GM03348 (cell line): ENCODE data around the gene LRRFIP1.
"Not testable (repeated sequence)": the region's sequence is repeated elsewhere in the genome, so short reads cannot be mapped to it uniquely, and the experiment has no call there.

ENCODE experiments used
- DNase-seq: peaks from one replicate; pipeline ENCODE4 v3.0.0; 2012; ENCODE audit warnings: low spot score

The LRRFIP1 gene

DNA sequence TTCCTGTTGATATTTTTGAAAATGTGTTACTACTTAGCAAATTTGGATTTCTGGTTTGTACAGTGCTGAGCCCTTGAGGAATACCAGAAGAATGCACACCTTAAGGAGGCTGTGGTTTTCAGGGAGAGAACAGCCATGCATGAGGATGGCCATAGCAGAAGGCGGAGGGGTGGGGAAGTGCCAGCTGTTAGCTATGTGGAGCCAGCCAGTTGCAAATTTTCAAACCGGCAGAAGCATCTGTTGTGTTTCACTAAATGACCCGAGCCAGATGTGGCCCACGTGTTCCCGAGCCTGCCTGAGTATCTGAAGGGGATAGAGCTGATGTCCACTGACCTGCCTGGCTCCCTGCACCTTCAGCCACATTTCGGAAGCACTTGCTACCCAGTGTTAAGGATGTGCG is 154.8 kb downstream of the LRRFIP1 start:
- no peak for DNase-seq

DNA sequence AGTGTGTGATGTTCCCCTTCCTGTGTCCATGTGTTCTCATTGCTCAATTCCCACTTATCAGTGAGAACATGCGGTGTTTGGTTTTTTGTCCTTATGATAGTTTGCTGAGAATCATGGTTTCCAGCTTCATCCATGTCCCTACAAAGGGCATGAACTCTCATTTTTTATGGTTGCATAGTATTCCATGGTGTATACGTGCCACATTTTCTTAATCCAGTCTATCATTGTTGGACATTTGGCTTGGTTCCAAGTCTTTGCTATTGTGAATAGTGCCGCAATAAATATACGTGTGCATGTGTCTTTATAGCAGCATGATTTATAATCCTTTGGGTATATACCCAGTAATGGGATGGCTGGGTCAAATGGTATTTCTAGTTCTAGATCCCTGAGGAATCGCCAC is 156.3 kb downstream of the LRRFIP1 start:
- DNase-seq = not testable (repeated sequence)

DNA sequence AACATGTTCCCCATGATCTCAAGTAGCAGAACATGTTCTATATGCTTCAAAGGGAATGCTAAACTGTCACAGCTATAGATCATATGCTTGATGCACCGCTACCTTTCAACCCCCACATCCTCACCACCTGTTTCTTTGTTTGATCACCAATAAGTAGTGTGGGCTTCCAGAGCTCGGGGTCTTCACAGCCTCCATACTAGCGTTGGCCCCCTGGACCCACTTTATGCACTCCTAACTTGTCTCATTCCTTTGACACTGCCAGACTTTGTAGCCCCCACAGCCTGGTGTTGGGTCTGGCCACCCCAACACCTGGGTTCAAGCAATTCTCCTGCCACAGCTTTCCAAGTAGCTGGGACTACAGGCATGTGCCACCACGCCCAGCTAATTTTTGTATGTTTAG is 159.5 kb downstream of the LRRFIP1 start:
- no peak for DNase-seq

- no peak for DNase-seq
Measured at GRCh38 chr2:237790353-237790752, 163.0 kb downstream of the LRRFIP1 start.

DNA sequence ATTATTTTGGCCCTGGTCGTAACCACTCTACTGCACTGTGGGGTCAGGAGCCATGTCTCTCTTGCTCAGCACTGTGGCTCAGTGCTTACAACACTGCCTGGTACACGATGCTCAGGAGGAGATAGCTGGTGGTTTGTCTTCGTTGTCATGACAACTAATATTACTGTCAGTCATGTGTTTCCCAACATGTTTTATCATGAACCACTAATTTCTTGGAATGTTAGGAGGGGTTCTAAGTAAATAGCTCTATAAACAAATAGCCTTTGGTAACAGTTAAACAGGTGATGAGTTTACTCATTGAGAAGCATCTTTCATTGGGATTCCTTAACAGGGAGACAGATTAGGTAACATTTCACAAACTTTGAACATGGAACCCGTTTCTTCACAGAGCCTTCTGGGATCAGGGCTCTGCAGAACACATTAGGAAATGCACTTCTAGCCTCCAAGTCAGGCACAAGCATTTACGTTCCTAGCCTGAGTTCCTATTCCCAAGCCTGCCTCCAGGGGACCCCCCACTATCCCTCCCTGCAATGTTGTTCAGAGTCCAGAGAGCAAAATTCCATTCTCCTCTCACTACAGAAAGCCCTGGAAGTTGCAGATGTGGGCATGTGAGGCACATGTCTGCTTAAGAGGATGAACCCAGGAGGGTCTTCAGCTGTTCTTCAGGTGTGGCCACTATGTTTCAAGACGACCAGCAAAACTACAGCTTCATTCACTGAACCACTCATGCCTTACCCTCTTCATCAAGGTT is 164.8 kb downstream of the LRRFIP1 start:
- no peak for DNase-seq

DNA sequence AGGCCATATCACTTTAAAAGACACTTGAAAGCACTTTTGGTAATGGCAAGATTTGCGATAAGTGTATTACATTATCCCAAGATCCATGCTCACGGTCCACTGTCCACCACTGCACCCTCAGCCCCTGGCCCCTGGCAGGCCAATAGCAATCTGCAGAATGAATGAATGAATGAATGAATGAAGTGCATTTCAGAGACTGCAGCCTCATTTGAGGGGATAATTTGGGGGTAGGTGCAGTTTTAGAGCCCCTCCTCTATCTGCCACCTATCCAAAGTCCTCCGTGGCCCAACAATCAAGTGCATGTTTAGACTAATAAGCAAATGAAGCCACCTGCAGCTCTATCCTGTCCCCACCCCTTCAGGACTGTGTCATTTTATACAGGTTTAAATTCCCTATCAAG is 169.9 kb downstream of the LRRFIP1 start:
- no peak for DNase-seq

DNA sequence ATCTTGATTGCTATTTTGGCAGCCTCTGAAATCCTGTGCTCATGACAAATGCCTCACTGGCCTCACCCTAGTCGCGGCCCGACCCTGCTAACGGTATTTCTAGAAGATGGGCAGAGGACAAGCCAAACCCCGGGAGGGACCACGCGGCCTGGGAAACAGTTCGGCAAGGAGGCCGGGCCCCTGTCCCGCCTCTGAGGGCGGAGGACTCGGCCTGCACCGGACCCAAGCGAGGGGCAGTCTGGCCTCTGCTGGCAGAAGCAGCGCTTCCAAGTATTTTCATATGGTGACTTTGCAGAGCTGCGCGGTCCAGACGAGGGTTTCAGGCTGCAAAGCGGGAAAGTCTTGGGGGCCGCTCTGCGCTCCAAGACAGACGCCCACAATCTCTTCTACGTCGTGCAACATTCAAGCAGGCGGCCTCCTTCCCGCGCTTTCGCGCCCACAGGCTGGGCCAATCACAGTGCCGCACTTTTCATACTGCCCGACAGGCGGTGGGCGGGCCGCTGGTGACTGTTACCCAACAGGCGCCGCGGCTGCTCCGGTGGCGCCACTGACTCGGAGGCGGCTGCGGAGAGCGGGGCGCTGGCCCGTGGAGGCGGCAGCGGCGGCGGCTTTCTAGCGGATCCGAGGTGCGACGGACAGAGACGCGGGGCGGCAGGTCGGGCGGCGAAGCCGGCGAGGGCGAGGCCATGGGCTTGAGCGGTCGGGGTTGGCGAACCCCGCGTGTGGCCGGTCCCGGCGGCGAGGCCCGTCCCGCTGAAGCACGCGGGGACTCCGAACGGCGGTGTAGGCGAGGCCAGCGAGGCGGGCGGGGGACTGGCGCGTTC is 171.1 kb downstream of the LRRFIP1 start, which contains the start of gene RBM44:
Gene RBM44 (plus strand): TSS at position 544 of the 824 bp plus-strand sequence. CDS start 14,831 bp downstream, outside the sequence.
- DNase-seq = no peak

- DNase-seq = no peak
Measured at GRCh38 chr2:237799060-237799428, 171.7 kb downstream of the LRRFIP1 start.

- DNase-seq = no peak
Measured at GRCh38 chr2:237801466-237801865, 174.1 kb downstream of the LRRFIP1 start.

GRCh38 chr2:237806334-237806733 is 178.9 kb downstream of the LRRFIP1 start:
- no peak for DNase-seq

DNA sequence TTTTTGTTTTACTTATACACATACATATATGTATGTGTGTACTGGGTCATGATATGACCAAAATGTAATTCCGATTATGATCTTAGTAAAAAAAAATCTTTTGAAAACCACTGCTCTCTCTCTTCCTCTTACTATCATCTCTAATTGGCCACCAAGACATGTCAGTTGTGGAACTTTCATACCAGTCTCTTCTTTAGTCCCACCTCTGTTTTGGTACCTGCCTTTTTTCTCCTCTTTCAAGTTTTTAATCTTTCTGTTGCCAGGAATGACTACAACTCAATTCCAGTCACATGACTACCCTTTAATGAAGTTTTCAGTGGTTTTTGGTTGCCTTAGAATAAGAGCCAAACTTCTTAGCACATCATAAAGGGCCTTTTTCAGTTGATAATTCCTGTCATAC is 188.2 kb downstream of the LRRFIP1 start:
- no peak for DNase-seq

- no peak for DNase-seq
Measured at GRCh38 chr2:237816531-237816930, 189.1 kb downstream of the LRRFIP1 start.

DNA sequence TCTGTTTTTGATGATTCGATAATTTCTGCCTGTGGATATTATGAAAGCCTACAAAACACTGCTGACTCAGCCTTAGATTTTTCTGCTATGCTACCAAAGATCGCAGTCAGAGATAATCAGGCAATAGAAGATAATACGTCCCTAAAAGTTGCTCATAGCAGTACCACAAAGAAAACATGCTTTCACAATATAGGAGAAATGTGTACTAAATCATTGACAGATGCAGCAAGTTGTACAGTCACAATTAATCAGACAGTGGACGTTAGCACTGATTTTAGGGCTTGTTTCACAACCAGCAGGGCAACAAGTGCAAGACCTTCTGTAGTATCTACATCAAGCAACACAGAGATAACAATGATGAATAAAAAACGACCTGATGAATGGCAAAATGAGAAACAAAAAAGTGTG is 190.7 kb downstream of the LRRFIP1 start:
- peak; percentile 44 for DNase-seq

GRCh38 chr2:237819231-237819630 is 191.8 kb downstream of the LRRFIP1 start:
- no peak for DNase-seq

DNA sequence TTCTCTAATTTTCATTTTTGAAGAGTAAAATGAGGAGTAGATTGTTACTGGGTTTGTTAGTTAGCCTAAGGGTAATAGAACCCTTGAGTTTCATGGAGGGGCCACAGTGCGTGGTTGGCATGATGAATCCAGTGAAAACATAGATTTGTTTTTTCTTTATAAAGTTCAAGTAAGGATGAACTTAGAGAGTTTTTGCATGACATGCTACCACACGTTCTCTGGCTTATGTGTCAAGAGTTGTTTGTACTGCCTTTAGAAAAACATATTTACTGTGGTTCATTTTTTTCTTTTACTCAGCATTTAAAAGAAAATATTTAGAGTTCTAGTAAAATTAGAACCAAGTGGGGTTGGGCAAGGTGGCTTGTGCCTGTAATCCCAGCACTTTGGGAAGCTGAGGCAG is 193.0 kb downstream of the LRRFIP1 start:
- DNase-seq = no peak

GRCh38 chr2:237823544-237823943 is 196.2 kb downstream of the LRRFIP1 start:
- no peak for DNase-seq

- DNase-seq = no peak
Measured at GRCh38 chr2:237824085-237824484, 196.7 kb downstream of the LRRFIP1 start.

DNA sequence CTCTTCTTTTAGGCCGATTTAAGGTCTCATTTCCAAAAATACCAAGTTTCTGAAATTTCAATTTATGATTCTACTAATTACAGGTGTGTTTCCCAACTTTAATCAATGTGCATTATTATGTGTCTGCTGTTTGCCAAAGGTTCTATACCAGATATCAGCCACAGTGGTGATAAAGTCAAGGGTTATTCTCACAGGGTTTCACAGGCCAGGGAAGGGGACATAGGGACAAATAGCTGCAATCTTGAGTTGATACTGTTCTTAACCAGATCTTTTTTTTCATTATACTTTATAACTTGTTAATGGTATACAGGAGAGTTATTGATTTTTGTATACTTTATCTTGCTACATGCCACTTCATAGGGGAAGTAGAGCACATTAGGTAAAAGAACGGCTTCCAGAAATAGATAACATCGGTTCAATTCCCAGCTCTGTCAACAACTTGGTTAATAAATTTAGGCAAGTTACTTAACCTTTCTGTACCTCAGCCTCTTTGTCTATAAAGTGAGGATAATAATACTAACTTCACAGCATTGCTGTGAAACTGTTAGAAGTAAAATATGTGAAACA is 200.1 kb downstream of the LRRFIP1 start:
- DNase-seq = no peak
